GM12873 (cell line): ENCODE data around the gene PDIK1L.

Experiments
- CTCF ChIP-seq: IDR thresholded peaks from 2 replicates; pipeline ENCODE4 v1.5.1; 2012; ENCODE audit warnings: low read depth, mild to moderate bottlenecking, moderate library complexity, low read length, control low read depth; ENCODE audit not compliant: insufficient read depth; ENCODE audit errors: missing control alignments

PDIK1L gene

GRCh38 chr1:26099780-26100179 lies 11.8 kb upstream of the PDIK1L start:
- TF ChIP-seq CTCF = no peak

DNA sequence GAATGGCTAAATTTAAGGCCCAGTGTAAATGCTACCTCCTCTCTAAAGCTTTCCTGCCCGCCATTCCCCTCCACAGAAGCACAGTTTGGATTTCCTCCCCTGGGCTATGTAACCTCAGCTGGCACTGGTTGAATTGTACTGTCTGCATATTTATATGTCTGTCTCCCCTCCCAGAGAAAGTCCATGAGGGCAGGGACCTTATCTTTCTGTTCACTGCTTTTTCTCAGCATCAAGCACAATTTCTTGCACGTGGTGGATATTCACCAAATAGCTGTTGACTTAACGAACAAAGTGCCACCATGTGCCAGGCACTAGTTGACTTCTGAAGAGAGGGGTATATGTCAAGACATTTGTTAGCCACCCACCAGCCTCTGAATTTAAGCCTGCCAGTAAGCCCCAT lies 9.5 kb upstream of the PDIK1L start:
- no peak for TF ChIP-seq CTCF

GRCh38 chr1:26102526-26102925 lies 9.1 kb upstream of the PDIK1L start:
- TF ChIP-seq CTCF = no peak

DNA sequence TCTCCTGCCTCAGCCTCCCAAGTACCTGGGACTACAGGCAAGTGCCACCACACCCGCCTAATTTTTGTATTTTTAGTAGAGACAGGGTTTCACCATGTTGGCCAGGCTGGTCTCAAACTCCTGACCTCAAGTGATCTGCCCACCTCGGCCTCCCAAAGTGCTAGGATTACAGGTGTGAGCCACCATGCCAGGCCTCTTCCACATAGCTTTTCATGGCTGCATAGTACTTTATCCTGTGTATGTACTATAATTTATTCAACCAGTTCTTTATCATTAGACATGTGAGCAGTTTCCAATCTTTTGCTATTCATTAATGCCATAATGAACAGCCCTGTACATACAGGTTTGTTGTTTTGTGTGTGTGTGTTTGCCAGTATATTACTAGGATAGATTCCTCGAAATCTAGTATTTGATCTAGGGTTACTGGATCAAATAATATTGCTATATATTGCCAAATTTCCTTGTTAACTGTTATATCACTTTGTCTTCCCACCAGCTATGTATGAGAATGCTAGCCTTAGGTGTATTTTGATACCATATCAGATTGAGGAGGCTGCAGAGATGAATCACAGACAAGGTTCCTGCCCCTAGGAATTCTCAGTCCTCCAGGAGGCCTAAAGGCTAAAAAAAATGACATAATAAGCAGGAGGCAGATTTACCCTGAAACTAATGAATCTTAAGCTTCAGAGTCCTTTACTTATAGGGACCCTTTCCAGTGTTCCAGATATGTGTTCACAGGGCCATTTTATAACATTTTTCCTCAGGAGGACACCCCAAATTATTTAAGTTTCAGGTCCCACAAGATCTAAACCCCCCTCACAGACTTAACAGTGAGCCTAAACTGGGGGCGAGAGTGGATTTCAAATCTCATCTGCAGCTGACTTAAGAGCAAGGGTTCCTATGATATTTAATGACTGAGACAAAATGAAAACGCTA lies 2.1 kb upstream of the PDIK1L start:
- no peak for TF ChIP-seq CTCF

DNA sequence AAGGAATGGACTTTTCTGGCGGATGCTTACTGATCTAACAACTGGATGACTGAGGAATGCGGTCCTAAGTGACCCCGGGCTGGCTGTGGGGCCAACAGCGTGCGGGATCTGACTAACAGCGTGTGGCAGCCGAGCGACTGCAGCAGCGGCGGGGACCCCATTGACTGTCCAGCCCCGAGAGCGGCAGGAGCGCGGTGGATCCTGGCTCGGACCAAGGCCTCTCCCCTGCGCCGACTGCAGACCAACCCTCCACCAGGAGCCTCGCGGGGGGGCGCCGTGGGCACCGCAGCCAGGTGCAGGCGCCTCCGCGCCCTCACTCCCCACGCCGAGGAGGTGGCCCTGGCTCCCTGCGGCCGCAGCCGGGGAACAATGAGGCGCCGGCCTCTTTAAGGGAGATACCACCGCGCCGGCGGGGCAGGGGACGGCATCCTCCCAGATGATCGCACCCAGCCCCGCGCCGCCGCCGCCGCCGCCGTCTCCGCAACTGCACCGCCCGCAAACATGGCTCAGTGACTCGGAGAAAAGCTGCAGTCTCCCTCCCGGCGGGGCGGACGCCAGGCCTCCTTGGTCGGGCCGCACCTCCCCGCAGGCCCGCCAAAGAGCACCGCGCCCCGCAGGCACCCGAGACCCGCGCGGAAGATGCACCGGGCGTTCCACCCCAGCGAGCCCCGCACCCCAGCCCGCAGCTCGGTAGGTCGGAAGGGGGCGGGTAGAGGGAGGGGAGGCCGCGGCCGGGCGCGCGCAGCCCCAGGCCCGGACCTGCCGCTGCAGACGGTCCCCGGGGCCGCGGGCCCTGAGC lies 694 bp upstream of the PDIK1L start:
- TF ChIP-seq CTCF = no peak

- TF ChIP-seq CTCF = no peak
Observed at GRCh38 chr1:26112407-26112775, 767 bp downstream of the PDIK1L start.
